Neuronal stem cell (in vitro differentiated cells): ENCODE measurements around the gene NGEF.

Experiments
- DNase-seq: peaks from one replicate; pipeline ENCODE4 v3.0.0-alpha.2; 2013; ENCODE audit warnings: low spot score
- H2AFZ ChIP-seq: one replicate; pipeline ENCODE4 v1.6.1; 2013; ENCODE audit warnings: mild to moderate bottlenecking, low read length, inconsistent platforms
- H2AK5ac ChIP-seq: 2 replicates; pipeline ENCODE4 v1.6.1; 2013; ENCODE audit warnings: low read depth, mild to moderate bottlenecking, inconsistent platforms, low read length, moderate library complexity, mixed read lengths
- H2BK120ac ChIP-seq: 2 replicates; pipeline ENCODE4 v1.6.1; 2013; ENCODE audit warnings: low read depth, mild to moderate bottlenecking, inconsistent platforms, low read length, moderate library complexity, mixed read lengths
- H2BK12ac ChIP-seq: one replicate; pipeline ENCODE4 v1.6.1; 2013; ENCODE audit warnings: low read length, inconsistent platforms
- H2BK15ac ChIP-seq: 2 replicates; pipeline ENCODE4 v1.6.1; 2013; ENCODE audit warnings: mild to moderate bottlenecking, low read length, inconsistent platforms, mixed read lengths
- H2BK5ac ChIP-seq: one replicate; pipeline ENCODE4 v1.6.1; 2013; ENCODE audit warnings: inconsistent platforms, mild to moderate bottlenecking, low read length, moderate library complexity
- H3K14ac ChIP-seq: one replicate; pipeline ENCODE4 v1.6.1; 2013; ENCODE audit warnings: low read length, inconsistent platforms
- H3K18ac ChIP-seq: 2 replicates; pipeline ENCODE4 v1.6.1; 2013; ENCODE audit warnings: low read length, inconsistent platforms
- H3K23ac ChIP-seq: 2 replicates; pipeline ENCODE4 v1.6.1; 2013; ENCODE audit warnings: low read depth, mild to moderate bottlenecking, mixed read lengths, low read length, inconsistent platforms; ENCODE audit not compliant: poor library complexity
- H3K27ac ChIP-seq: replicated peaks from 3 replicates; pipeline ENCODE4 v1.5.1; 2013; ENCODE audit warnings: low read length, inconsistent platforms
- H3K27me3 ChIP-seq, 3 experiments: 2 replicates each; pipeline ENCODE4 v1.6.1; 2013; ENCODE audit warnings: low read length in 3 of 3, mild to moderate bottlenecking in 2 of 3, inconsistent platforms in 1 of 3, low read depth in 1 of 3, mixed read lengths in 1 of 3, moderate library complexity in 1 of 3; ENCODE audit not compliant: control insufficient read depth in 3 of 3, insufficient read depth in 3 of 3
- H3K36me3 ChIP-seq, 2 donors: replicated peaks in 1 of 2; 2 replicates each; pipeline ENCODE4 v1.6.1; 2013; ENCODE audit warnings: low read length in 2 of 2; ENCODE audit not compliant: control insufficient read depth in 2 of 2, insufficient read depth in 2 of 2
- H3K4ac ChIP-seq: 2 replicates; pipeline ENCODE4 v1.6.1; 2013; ENCODE audit warnings: inconsistent platforms, mild to moderate bottlenecking, low read length, moderate library complexity
- H3K4me1 ChIP-seq, 2 donors: 1 replicate in 1 of 2; 2 replicates in 1 of 2; pipeline ENCODE4 v1.6.1; 2013; ENCODE audit warnings: low read length in 2 of 2, low read depth in 1 of 2; ENCODE audit not compliant: control insufficient read depth in 2 of 2, insufficient read depth in 1 of 2
- H3K4me2 ChIP-seq: one replicate; pipeline ENCODE4 v1.6.1; 2013; ENCODE audit warnings: mild to moderate bottlenecking, low read length, inconsistent platforms; ENCODE audit not compliant: insufficient read depth, poor library complexity, severe bottlenecking
- H3K4me3 ChIP-seq, 2 donors: 2 replicates each; pipeline ENCODE4 v1.5.1; 2013; ENCODE audit warnings: low read length in 2 of 2, mild to moderate bottlenecking in 2 of 2, inconsistent platforms in 1 of 2, moderate library complexity in 1 of 2
- H3K79me1 ChIP-seq: one replicate; pipeline ENCODE4 v1.6.1; 2013; ENCODE audit warnings: low read depth, mild to moderate bottlenecking, inconsistent platforms, low read length, moderate library complexity
- H3K9ac ChIP-seq: one replicate; pipeline ENCODE4 v1.6.1; 2013; ENCODE audit warnings: mild to moderate bottlenecking, low read depth, low read length, inconsistent platforms; ENCODE audit not compliant: poor library complexity
- H3K9me3 ChIP-seq, 2 donors: replicated peaks in 1 of 2; 2 replicates each; pipeline versions ENCODE3 to v1.6.1; 2013; ENCODE audit warnings: low read length in 2 of 2, mild to moderate bottlenecking in 2 of 2, inconsistent platforms in 1 of 2, low read depth in 1 of 2, mixed read lengths in 1 of 2, moderate library complexity in 1 of 2; ENCODE audit not compliant: control insufficient read depth in 2 of 2, insufficient read depth in 1 of 2
- H4K8ac ChIP-seq: one replicate; pipeline ENCODE4 v1.6.1; 2013; ENCODE audit warnings: low read depth, mild to moderate bottlenecking, inconsistent platforms, low read length, moderate library complexity
- H4K91ac ChIP-seq: one replicate; pipeline ENCODE4 v1.6.1; 2013; ENCODE audit warnings: low read length, low read depth, mild to moderate bottlenecking, inconsistent platforms; ENCODE audit not compliant: poor library complexity
- WGBS, 2 donors: extraction: QIAGEN DNeasy Blood & Tissue Kit; methylation state at CpG; one replicate each; pipeline ENCODE4 v1.1.7; 2013; ENCODE audit warnings: missing lambda C conversion rate in 2 of 2, mixed read lengths in 1 of 2; ENCODE audit not compliant: insufficient read length in 2 of 2, insufficient replicate concordance in 1 of 2; ENCODE audit errors: extremely low coverage in 2 of 2; 5-methylcytosine and 5-hydroxymethylcytosine counted together

Gene NGEF

GRCh38 chr2:233044974-233045605 lies 32.0 kb upstream of the NGEF start:
- Histone ChIP-seq H3K4me3 (no peak overlapping the region), H3K4me1 (peaks cover 0 to 2% of the 10 kb centered on the region in 2 donors), H3K36me3 (no peaks in the 10 kb centered on the region), H2BK12ac (no peak overlapping the region), H3K79me1 (no peaks in the 10 kb centered on the region), H3K18ac (no peak overlapping the region), H2BK15ac (no peak overlapping the region), H3K9me3 (no peaks in the 10 kb centered on the region), H3K27ac (no peak overlapping the region), H3K4ac (no peak overlapping the region), H2BK120ac (no peak overlapping the region), H4K91ac (no peak overlapping the region), H3K14ac (no peak overlapping the region), H2AFZ (no peak overlapping the region), H3K4me2 (no peak overlapping the region), H4K8ac (no peak overlapping the region), H3K27me3 (peaks cover 0 to 16% (median 0%) of the 10 kb centered on the region in 3 experiments), H3K9ac (no peak overlapping the region), H3K23ac (no peak overlapping the region), H2AK5ac (no peak overlapping the region), H2BK5ac (no peak overlapping the region)
- WGBS, 2 donors, result no CpG with 5 or more reads among the region's 9 CpGs
- no peak for DNase-seq

DNA sequence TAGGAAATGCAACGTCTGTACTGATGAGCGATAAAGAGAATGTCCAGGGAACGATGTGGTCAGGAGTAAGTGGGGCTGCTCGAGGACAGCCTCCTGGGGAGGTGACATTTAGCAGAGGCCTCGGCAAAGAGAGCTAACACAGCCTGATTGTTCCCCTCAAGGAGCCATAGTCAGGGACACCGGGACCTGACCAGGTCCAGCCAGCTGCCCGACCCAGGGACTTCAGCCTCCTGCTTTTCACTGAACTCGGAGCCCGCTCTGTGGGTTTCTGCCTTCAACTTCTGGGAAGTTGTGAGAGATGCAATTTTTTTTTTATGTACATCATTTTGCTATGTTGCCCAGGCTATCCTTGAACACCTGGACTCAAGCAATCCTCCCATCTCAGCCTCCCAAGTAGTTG lies 29.5 kb upstream of the NGEF start:
- Histone ChIP-seq H2BK120ac (no peak overlapping the region), H3K18ac (no peak overlapping the region), H4K91ac (no peak overlapping the region), H3K27me3 (peaks cover 0 to 16% (median 0%) of the 10 kb centered on the region in 3 experiments), H3K14ac (no peak overlapping the region), H2AFZ (no peak overlapping the region), H3K4me1 (peaks cover 0 to 2% of the 10 kb centered on the region in 2 donors), H3K27ac (no peak overlapping the region), H3K9me3 (no peaks in the 10 kb centered on the region), H2BK12ac (no peak overlapping the region), H2BK15ac (no peak overlapping the region), H3K4me3 (no peak overlapping the region), H2AK5ac (no peak overlapping the region), H3K9ac (no peak overlapping the region), H4K8ac (no peak overlapping the region), H3K36me3 (no peaks in the 10 kb centered on the region), H3K4ac (no peak overlapping the region), H3K79me1 (no peaks in the 10 kb centered on the region), H3K4me2 (no peak overlapping the region), H2BK5ac (no peak overlapping the region), H3K23ac (no peak overlapping the region)
- no CpG with 5 or more reads among the region's 9 CpGs for WGBS, 2 donors
- no peak for DNase-seq

- H3K4me2 ChIP-seq, result no peak overlapping the region
- no peak overlapping the region for H2AFZ ChIP-seq
- no peak overlapping the region for H3K4ac ChIP-seq
- WGBS, 2 donors, result no CpG with 5 or more reads among the region's 10 CpGs
- H3K36me3 ChIP-seq, result no peaks in the 10 kb centered on the region
- no peak overlapping the region for H4K8ac ChIP-seq
- H2BK15ac ChIP-seq, result no peak overlapping the region
- no peak overlapping the region for H3K4me3 ChIP-seq
- H3K4me1 ChIP-seq, result peaks cover 0 to 2% of the 10 kb centered on the region in 2 donors
- no peak for DNase-seq
- no peaks in the 10 kb centered on the region for H3K9me3 ChIP-seq
- no peak overlapping the region for H3K9ac ChIP-seq
- H3K79me1 ChIP-seq, result no peaks in the 10 kb centered on the region
- H3K27me3 ChIP-seq, result peaks cover 0 to 16% (median 0%) of the 10 kb centered on the region in 3 experiments
- H3K18ac ChIP-seq, result no peak overlapping the region
- H2BK12ac ChIP-seq, result no peak overlapping the region
- H2BK120ac ChIP-seq, result no peak overlapping the region
- H2AK5ac ChIP-seq, result no peak overlapping the region
- no peak overlapping the region for H4K91ac ChIP-seq
- no peak overlapping the region for H3K14ac ChIP-seq
- no peak overlapping the region for H2BK5ac ChIP-seq
- no peak overlapping the region for H3K23ac ChIP-seq
- H3K27ac ChIP-seq, result no peak overlapping the region
Measured at GRCh38 chr2:233041722-233042323, 28.8 kb upstream of the NGEF start.

DNA sequence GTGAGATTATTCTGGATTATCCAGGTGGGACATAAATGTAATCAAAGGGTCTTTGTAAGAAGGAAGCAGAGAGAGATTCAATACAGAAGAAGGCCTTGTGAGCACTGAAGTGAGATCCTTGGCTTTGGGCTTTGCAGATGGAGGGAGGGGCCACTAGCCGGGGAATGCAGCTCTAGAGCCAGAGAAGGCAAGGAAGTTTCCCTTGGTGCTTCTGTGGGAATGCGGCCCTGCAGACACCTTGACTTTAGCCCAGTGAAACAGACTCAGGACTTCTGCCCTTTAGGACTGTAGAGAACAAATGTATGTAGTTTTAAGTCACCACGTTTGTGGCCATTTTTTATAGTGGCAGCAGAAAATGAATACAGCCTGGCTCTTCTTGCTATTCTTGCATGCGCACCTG lies 27.5 kb upstream of the NGEF start:
- no peak for DNase-seq
- Histone ChIP-seq H4K8ac (no peak overlapping the region), H4K91ac (no peak overlapping the region), H3K36me3 (no peaks in the 10 kb centered on the region), H3K4ac (no peak overlapping the region), H3K23ac (no peak overlapping the region), H3K4me1 (peaks cover 0 to 2% of the 10 kb centered on the region in 2 donors), H3K4me3 (no peak overlapping the region), H3K14ac (no peak overlapping the region), H2BK15ac (no peak overlapping the region), H2AFZ (no peak overlapping the region), H2BK12ac (no peak overlapping the region), H3K18ac (no peak overlapping the region), H3K27ac (no peak overlapping the region), H3K79me1 (peaks cover 2% of the 10 kb centered on the region), H2AK5ac (no peak overlapping the region), H3K9me3 (peaks cover 0 to 5% of the 10 kb centered on the region in 2 donors), H2BK120ac (no peak overlapping the region), H3K4me2 (no peak overlapping the region), H3K9ac (no peak overlapping the region), H2BK5ac (no peak overlapping the region), H3K27me3 (peaks cover 0 to 10% (median 0%) of the 10 kb centered on the region in 3 experiments)
- WGBS, 2 donors, result no CpG with 5 or more reads among the region's 4 CpGs
